Posterior vena cava (tissue), 2 donors: ENCODE results near the gene PECR. TPM values are rescaled to one million over a fixed set of nuclear protein-coding genes. Genes with fewer than 3 reads are reported as not detected.
"Not testable (repeated sequence)": the region's sequence is repeated elsewhere in the genome, so short reads cannot be mapped to it uniquely, and the experiment has no call there.

Experiments
- DNase-seq: peaks from one replicate; pipeline ENCODE4 v3.0.0-alpha.2; 2020; ENCODE audit warnings: low spot score
- intact Hi-C, 2 donors: fragments of 100-400 bp; cut with DNase I; formaldehyde crosslinking; loops; one replicate each; pipeline versions ENCODE4 v1.14.1 to v1.14.2; 2022 to 2023
- total RNA-seq, 2 donors: library from RNA; stranded (reverse); fragmentation: NEBNext Ultra II Directional; extraction: Animal tissue kit (Norgen Biotek cat#: 25700); gene quantifications; one replicate each; pipeline ENCODE4 v1.2.1, GENCODE V29; 2021
- donor health status: DM: yes; HTN: yes; CAD: no.
- donor health status: DM: yes; HTN: yes; CAD: no.

The PECR gene
- total RNA-seq, 2 donors from 2014 or later = 3.4 to 4.5 TPM

DNA sequence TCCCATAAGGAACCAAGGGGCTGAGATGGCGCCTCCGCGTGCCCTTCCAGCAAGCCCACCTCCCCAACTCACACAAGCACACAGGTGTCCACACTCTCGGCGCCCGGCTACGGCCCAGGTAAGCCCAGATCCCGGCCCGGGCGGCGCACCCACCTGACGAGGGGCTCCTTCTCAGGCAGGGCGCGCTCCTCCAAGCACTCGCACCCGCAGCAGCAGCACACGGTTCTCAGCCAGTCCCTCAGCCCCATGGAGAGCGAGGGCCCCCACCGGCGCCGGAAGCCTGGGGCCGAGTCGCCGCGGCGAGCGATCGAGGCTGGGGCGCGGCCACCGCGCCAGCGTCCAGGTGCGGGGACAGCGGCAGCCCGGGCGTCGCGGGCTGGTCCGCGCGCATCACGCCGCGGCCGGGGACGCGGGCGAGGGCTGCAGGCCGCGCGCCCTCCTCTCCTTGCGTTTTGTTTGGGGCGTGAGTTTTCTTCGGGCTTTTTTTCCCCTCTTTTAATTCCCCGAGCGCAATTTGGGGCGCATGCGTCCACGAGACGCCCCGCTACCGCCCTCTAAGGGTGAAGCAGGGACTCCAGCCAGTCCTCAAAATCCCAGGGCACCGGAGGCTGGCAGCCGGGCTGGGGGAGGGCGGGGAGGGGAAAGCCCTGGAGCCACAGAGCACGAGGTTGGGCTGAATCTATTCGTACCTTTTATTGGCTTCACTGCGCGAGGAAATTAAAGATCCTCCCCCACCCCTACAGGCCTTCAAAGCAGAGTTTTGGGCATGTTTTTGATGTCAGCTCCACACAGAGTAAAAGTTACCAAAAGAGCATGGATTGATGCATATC, 68.3 kb downstream of the PECR start, which contains the start of gene MREG:
Gene MREG, minus strand, starts transcription at position 472 of the 830 bp plus-strand sequence. Its CDS starts 224 bp downstream, at position 248.
- intact Hi-C loops = no loop called here
- DNase-seq = peak; percentile 88

- no peak for DNase-seq
- intact Hi-C loops = no loop called here
These were observed 68.9 kb downstream of the PECR start for GRCh38 chr2:216012830-216013079.

DNA sequence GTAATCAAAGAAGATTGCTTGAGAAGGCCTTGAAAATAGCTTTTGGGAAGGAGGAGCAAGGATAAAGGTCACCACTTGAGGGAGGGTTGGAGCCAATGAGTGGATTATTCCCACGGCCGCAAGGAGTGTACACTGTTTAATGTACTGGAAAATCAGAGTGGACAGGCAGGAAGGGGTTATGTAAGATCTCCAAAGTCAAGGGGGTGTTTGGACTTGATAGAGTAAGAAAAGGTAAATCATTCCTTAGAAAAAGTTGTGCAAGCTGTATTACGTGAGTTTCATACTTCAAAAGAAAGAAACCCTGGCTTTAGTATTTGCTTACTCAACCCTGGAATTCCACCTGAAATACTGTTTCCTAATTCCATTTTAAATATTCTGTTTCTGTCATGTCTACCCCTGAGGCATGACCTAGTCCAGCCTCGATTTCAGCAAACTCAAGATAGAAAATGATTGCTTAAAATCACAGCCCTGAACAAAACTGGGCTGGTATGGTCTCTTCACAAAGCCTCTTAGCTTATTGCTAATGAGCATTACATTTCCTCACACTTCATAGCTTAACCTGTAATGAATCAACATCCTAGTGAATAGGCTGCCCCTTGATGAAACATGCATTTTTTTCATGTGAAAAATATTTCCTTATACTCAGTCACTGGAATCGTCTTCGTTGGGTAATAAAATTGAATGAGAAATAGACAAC, 69.3 kb downstream of the PECR start:
- no peak for DNase-seq
- intact Hi-C loops = no loop called here

DNA sequence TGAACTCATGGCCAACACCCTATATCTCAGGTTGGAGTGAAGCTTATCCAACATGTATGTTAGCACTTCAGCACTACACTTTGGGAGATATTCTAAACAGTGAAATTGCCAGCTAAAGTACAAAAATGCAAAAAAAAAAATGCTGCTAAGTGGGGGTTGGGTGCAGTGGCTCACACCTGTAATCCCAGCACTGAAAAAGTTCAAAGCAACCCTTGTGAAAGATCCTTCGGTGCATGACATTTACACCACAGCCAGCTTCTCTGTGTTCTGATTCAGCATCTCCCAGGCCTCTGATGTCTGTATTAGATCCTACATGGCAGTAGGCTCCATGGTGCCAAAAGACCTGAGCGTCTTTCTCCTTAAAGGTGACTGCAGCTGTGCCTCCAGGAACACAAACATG, 72.4 kb downstream of the PECR start:
- DNase-seq, intact Hi-C loops: not testable (repeated sequence)

DNA sequence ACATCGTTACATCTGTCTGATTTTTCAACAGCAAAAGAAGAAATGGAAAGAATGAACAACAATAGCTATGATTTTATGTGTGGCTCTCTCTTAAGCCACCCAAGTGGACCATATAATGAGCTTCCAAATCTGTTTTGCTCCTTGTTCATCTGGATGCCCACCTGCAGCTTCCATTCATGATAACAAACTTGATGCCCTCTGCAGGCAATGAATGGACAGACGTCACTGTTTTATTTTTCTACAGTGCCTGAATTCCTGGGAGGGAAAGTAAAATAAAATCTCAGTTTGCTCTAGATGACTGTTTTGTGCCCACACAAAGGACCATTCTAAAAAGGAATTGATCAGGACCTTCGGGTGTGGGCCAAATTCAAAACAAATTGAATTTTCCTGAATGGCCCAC, 73.2 kb downstream of the PECR start:
- intact Hi-C loops = no loop called here
- no peak for DNase-seq

DNA sequence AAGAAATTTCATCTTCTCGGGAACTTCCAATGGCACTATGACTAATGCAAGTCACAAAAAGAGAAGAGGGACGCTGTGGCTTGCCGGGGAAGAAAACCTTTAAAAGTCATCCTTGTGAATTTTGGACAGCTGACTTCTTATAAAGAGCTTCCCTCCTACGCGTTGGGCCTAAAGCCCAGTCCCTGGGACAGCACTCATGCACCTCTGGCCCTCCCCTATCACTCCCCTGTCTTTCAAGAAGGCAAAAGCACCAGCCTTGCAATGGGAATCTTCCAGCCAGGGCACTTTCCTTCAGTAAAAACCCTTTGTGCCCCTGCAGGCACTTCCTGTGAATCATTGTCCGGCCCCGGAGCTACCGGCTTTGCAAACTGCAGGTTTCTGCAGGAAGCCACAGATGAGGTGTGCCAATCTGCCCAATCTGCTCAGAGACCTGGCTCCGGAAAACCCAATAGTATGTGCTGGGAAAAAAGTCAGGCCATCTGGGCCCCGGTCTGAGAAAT, 75.4 kb downstream of the PECR start:
- peak; percentile 81 for DNase-seq
- intact Hi-C loops = no loop called here

- intact Hi-C loops = no loop called here
- no peak for DNase-seq
These were observed 76.8 kb downstream of the PECR start for GRCh38 chr2:216004697-216005283.

- intact Hi-C loops = no loop called here
- no peak for DNase-seq
These were observed 77.5 kb downstream of the PECR start for GRCh38 chr2:216003876-216004696.

GRCh38 chr2:216002693-216003092, 78.9 kb downstream of the PECR start:
- DNase-seq = no peak
- intact Hi-C loops = no loop called here

DNA sequence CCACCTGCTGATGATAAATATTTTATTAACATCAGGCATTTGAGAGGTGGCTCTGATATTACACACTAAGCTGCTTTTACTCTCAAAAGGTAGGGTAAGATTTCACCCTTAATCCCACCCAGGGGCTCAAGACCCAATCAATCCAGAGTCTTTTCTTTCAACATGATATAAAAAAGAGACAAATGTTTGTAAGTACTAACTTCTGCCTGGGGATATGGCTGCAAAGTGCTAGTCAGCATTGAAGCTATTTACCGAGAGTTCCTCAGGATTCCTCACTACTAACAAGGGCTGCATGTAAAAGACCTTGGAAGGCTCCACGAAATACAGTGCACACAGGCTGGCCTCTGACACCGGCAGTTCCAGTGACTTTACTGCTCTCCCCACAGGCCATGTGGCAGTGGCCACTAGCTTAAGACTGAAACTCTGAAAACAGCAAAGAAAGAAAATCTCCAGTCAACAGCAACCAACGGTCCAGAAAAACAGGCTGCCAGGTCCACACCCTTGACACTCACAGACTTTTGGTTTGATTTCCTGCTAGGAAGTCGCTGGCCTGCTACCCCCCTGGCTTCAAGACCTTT, 79.4 kb downstream of the PECR start:
- intact Hi-C loops = no loop called here
- DNase-seq = no peak

GRCh38 chr2:216001216-216002100, 80.2 kb downstream of the PECR start:
- DNase-seq = no peak
- intact Hi-C loops = no loop called here

GRCh38 chr2:215998636-215999035, 83.0 kb downstream of the PECR start:
- DNase-seq = no peak
- intact Hi-C loops = no loop called here

DNA sequence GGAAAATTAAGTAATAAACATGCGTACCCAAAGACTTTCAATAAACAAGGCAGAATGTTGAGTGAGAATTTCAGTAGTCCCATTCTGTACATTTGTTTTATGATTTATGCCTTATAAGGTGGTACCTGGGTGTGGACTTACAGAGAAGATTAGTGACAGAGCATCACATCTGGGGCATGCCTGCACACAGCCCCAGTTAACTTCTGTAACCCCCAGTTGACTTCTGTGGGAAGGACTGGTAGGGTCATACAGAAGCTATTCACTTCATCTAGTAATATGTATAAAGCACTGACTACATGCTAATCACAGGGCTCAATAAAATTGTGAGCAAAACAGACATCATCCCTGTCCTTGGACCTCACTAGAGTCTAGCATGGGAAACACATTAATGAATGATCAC, 84.4 kb downstream of the PECR start:
- intact Hi-C loops = no loop called here
- no peak for DNase-seq

DNA sequence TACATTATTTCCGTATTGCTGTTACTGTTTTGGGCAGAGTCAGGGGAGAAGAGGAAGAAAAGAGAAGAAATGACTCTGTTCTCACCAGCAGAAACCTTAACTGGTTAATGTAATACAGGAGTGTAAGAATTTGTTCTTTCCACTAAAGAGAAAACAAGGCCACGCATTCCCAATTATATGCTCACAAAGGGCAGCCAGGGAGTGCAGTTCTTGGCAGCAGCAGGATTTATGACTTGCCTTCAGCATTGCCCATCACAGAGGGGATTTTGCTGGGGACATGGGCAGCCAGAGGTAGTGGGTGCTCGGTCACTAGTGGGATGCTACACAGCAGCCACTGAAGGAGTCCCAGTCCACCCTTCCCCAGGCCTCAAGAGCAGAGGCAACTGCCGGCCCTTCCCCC, 86.7 kb downstream of the PECR start:
- DNase-seq = no peak
- intact Hi-C loops = no loop called here

- intact Hi-C loops, DNase-seq: not testable (repeated sequence)
These were observed 92.9 kb downstream of the PECR start for GRCh38 chr2:215988556-215989207.
